Testis (tissue), 2 donors: ENCODE results near the gene AGTR1.

Source experiments
- POLR2A ChIP-seq: fragments of 450-650 bp; IDR thresholded peaks from one replicate; pipeline ENCODE4 v1.6.1; 2017; ENCODE audit warnings: antibody characterized with exemption, mild to moderate bottlenecking, moderate library complexity
- TF ChIP-seq, protein P1 (sequence below), 3 experiments: fragments of 450-650 bp in 2 of 3; fragments of 200-600 bp in 1 of 3; sonication (generic) in 1 of 3; IDR thresholded peaks; one replicate each; pipeline ENCODE4 v1.5.1; 2016 to 2019; ENCODE audit warnings: antibody characterized with exemption in 3 of 3, mild to moderate bottlenecking in 2 of 3, moderate library complexity in 1 of 3

DNA sequence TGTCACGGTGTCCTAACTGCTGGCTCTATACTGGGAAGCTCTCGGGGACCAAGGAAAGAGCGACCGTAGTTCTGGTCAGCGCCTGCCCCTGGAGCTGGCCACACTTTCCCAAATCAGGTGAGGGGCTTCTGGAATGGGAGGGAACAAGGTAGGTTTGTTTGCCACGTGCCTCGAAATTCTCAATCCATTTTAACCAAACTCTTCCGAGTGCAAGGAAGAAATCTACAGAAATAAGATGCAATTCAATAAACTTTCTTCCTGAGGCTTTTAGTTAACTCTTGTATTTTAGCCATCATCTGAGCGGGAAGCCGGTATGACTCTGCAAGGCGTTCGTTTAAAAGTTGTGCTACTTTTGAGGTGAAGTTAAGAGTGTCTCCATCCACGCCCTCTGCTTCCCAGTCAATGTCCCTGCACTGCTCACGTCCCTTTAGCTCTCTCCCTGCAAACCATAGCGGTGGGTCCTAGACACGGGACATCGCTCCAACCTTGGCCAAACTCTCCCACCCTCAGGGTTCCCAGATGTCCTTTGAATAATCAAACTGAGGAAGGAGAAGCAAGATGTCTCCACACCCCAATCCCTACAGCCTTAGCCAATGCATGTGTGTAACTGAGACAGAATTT is 597 bp downstream of the AGTR1 start:
- TF ChIP-seq, protein P1, sequence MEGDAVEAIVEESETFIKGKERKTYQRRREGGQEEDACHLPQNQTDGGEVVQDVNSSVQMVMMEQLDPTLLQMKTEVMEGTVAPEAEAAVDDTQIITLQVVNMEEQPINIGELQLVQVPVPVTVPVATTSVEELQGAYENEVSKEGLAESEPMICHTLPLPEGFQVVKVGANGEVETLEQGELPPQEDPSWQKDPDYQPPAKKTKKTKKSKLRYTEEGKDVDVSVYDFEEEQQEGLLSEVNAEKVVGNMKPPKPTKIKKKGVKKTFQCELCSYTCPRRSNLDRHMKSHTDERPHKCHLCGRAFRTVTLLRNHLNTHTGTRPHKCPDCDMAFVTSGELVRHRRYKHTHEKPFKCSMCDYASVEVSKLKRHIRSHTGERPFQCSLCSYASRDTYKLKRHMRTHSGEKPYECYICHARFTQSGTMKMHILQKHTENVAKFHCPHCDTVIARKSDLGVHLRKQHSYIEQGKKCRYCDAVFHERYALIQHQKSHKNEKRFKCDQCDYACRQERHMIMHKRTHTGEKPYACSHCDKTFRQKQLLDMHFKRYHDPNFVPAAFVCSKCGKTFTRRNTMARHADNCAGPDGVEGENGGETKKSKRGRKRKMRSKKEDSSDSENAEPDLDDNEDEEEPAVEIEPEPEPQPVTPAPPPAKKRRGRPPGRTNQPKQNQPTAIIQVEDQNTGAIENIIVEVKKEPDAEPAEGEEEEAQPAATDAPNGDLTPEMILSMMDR (IDR thresholded peaks at IDR 0.05): no peak
- TF ChIP-seq POLR2A: no peak
